Esophagus muscularis mucosa (tissue), 3 donors: ENCODE results near the gene MEGF8.

Experiments
- POLR2AphosphoS5 ChIP-seq, 2 donors: sonication (generic); formaldehyde crosslinking; IDR thresholded peaks; one replicate each; pipeline ENCODE4 v1.6.1; 2017; ENCODE audit warnings: antibody characterized with exemption in 2 of 2
- TF ChIP-seq, protein P1 (sequence below), 3 experiments: fragments of 200-600 bp in 2 of 3; fragments of 450-650 bp in 1 of 3; sonication (generic) in 2 of 3; IDR thresholded peaks; one replicate each; pipeline ENCODE4 v1.5.1; 2017 to 2019; ENCODE audit warnings: antibody characterized with exemption in 3 of 3, mild to moderate bottlenecking in 2 of 3, moderate library complexity in 1 of 3

- TF ChIP-seq, protein P1, sequence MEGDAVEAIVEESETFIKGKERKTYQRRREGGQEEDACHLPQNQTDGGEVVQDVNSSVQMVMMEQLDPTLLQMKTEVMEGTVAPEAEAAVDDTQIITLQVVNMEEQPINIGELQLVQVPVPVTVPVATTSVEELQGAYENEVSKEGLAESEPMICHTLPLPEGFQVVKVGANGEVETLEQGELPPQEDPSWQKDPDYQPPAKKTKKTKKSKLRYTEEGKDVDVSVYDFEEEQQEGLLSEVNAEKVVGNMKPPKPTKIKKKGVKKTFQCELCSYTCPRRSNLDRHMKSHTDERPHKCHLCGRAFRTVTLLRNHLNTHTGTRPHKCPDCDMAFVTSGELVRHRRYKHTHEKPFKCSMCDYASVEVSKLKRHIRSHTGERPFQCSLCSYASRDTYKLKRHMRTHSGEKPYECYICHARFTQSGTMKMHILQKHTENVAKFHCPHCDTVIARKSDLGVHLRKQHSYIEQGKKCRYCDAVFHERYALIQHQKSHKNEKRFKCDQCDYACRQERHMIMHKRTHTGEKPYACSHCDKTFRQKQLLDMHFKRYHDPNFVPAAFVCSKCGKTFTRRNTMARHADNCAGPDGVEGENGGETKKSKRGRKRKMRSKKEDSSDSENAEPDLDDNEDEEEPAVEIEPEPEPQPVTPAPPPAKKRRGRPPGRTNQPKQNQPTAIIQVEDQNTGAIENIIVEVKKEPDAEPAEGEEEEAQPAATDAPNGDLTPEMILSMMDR (IDR thresholded peaks at IDR 0.05) = no peak
- TF ChIP-seq POLR2AphosphoS5 (IDR thresholded peaks at IDR 0.05) = no peak
Observed at GRCh38 chr19:42297039-42297438, 28.4 kb upstream of the MEGF8 start.
